ENCODE data around the gene PNPLA2. TPM values are rescaled to one million over a fixed set of nuclear protein-coding genes. Genes with fewer than 3 reads are reported as not detected.

The PNPLA2 gene
- total RNA-seq, 1 experiment from 2014 or later, result 66.5 TPM

- TF ChIP-seq ATF2 (CRISPR knock-in tag; IDR thresholded peaks at IDR 0.05; ENCODE audit: borderline replicate concordance, low read depth) (no peak), TP53 (CRISPR knock-in tag; IDR thresholded peaks at IDR 0.05) (peak; percentile 86; the same call in 1 of the 2 replicates), EMX1 (CRISPR knock-in tag; IDR thresholded peaks at IDR 0.05) (no peak), ZNF121 (CRISPR knock-in tag; IDR thresholded peaks at IDR 0.05) (no peak), ZBTB21 (CRISPR knock-in tag; IDR thresholded peaks at IDR 0.05; ENCODE audit: borderline replicate concordance) (peak; percentile 47; the same call in 1 of the 2 replicates), OVOL2 (CRISPR knock-in tag; IDR thresholded peaks at IDR 0.05; ENCODE audit: borderline replicate concordance) (no peak), SMAD3 (CRISPR knock-in tag; IDR thresholded peaks at IDR 0.05; ENCODE audit: borderline replicate concordance) (peak; percentile 68; the same call in 1 of the 2 replicates), GTF2I (CRISPR knock-in tag; conservative IDR thresholded peaks at IDR 0.05) (no peak), USF2 (CRISPR knock-in tag; IDR thresholded peaks at IDR 0.05) (peak; percentile 42; the same call in 1 of the 2 replicates), JUN (CRISPR knock-in tag; IDR thresholded peaks at IDR 0.05) (no peak), HMGXB4 (CRISPR knock-in tag; IDR thresholded peaks at IDR 0.05) (peak; percentile 48; the same call in 1 of the 2 replicates), PRRX2 (CRISPR knock-in tag; IDR thresholded peaks at IDR 0.05) (no peak), IRF2 (CRISPR knock-in tag; IDR thresholded peaks at IDR 0.05; ENCODE audit: borderline replicate concordance, low read depth) (no peak)
- TF ChIP-seq, protein P1, sequence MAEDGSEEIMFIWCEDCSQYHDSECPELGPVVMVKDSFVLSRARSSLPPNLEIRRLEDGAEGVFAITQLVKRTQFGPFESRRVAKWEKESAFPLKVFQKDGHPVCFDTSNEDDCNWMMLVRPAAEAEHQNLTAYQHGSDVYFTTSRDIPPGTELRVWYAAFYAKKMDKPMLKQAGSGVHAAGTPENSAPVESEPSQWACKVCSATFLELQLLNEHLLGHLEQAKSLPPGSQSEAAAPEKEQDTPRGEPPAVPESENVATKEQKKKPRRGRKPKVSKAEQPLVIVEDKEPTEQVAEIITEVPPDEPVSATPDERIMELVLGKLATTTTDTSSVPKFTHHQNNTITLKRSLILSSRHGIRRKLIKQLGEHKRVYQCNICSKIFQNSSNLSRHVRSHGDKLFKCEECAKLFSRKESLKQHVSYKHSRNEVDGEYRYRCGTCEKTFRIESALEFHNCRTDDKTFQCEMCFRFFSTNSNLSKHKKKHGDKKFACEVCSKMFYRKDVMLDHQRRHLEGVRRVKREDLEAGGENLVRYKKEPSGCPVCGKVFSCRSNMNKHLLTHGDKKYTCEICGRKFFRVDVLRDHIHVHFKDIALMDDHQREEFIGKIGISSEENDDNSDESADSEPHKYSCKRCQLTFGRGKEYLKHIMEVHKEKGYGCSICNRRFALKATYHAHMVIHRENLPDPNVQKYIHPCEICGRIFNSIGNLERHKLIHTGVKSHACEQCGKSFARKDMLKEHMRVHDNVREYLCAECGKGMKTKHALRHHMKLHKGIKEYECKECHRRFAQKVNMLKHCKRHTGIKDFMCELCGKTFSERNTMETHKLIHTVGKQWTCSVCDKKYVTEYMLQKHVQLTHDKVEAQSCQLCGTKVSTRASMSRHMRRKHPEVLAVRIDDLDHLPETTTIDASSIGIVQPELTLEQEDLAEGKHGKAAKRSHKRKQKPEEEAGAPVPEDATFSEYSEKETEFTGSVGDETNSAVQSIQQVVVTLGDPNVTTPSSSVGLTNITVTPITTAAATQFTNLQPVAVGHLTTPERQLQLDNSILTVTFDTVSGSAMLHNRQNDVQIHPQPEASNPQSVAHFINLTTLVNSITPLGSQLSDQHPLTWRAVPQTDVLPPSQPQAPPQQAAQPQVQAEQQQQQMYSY (CRISPR knock-in tag; IDR thresholded peaks at IDR 0.05), result peak; percentile 86
- TF ChIP-seq, protein P2, sequence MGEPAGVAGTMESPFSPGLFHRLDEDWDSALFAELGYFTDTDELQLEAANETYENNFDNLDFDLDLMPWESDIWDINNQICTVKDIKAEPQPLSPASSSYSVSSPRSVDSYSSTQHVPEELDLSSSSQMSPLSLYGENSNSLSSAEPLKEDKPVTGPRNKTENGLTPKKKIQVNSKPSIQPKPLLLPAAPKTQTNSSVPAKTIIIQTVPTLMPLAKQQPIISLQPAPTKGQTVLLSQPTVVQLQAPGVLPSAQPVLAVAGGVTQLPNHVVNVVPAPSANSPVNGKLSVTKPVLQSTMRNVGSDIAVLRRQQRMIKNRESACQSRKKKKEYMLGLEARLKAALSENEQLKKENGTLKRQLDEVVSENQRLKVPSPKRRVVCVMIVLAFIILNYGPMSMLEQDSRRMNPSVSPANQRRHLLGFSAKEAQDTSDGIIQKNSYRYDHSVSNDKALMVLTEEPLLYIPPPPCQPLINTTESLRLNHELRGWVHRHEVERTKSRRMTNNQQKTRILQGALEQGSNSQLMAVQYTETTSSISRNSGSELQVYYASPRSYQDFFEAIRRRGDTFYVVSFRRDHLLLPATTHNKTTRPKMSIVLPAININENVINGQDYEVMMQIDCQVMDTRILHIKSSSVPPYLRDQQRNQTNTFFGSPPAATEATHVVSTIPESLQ (CRISPR knock-in tag; IDR thresholded peaks at IDR 0.05), result no peak
Measured at GRCh38 chr11:827146-827896, 8.6 kb downstream of the PNPLA2 start (continued).

DNA sequence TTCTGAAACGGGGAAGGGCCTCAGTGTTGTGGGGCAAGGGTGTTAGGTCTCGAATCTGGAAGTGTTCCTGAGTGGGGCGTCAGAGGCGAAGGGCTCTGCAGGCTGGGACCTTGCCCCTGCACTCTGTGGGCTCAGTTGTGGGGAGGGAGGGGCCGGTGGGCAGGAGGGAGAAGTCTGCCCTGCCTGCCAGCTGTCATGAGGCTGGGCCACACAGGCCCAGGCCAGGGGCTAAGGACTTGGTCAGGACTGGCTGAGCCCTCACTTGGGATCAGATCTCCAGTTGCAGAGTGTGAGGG lies 9.1 kb downstream of the PNPLA2 start, which contains the start of gene CRACR2B:
Gene CRACR2B (plus strand): TSS at position 23 of the 296 bp plus-strand sequence. CDS start 689 bp downstream, outside the sequence.
- ChIA-PET POLR2A (interaction anchor here (1.1 to 4.7 kb wide), 4 partner anchors 8 to 19 kb away, joined by 4 to 38 read pairs (median 5); partner anchors contain the start of genes PNPLA2 and RPLP2), CTCF (interaction anchor here (0.8 to 7.7 kb wide), 5 partner anchors 9 to 49 kb away, joined by 3 to 82 read pairs (median 16); partner anchors contain the start of genes PNPLA2, POLR2L and TSPAN4)
- peak within 1 kb of the TSS; percentile 58 for H3K27ac Mint-ChIP-seq
- peak within 1 kb of the TSS; percentile 76 for H3K4me3 Mint-ChIP-seq
- TF ChIP-seq ZNF121 (CRISPR knock-in tag; IDR thresholded peaks at IDR 0.05), result no peak
- TF ChIP-seq USF1 (CRISPR knock-in tag; IDR thresholded peaks at IDR 0.05), result no peak
- no peak for TF ChIP-seq IRF2 (CRISPR knock-in tag; IDR thresholded peaks at IDR 0.05; ENCODE audit: borderline replicate concordance, low read depth)
- TF ChIP-seq GTF2I (CRISPR knock-in tag; conservative IDR thresholded peaks at IDR 0.05), result no peak
- no peak for TF ChIP-seq JUN (CRISPR knock-in tag; IDR thresholded peaks at IDR 0.05)
- no peak for TF ChIP-seq PREB (CRISPR knock-in tag; IDR thresholded peaks at IDR 0.05; ENCODE audit: borderline replicate concordance)
- TF ChIP-seq TEAD4 (CRISPR knock-in tag; IDR thresholded peaks at IDR 0.05), result no peak
- no peak for TF ChIP-seq USF2 (CRISPR knock-in tag; IDR thresholded peaks at IDR 0.05)
- TF ChIP-seq CREM (CRISPR knock-in tag; IDR thresholded peaks at IDR 0.05), result no peak
- no peak for ATAC-seq
- H3K4me1 Mint-ChIP-seq, result peaks cover 40% of the 10 kb centered on the region
- DNase-seq (ENCODE audit: low spot score), result no peak
- peaks cover 30% of the 10 kb centered on the region for H3K27me3 Mint-ChIP-seq (ENCODE audit: low read depth)
- no peaks in the 10 kb centered on the region for H3K9me3 Mint-ChIP-seq
- H3K36me3 Mint-ChIP-seq, result no peaks in the 10 kb centered on the region
